A549 (cell line): Measurements from ENCODE around the gene GPR17. TPM values are rescaled to one million over a fixed set of nuclear protein-coding genes. Genes with fewer than 3 reads are reported as not detected.

Source experiments
- polyA plus RNA-seq, 4 experiments: library from polyadenylated mRNA; depleted of rRNA in 3 of 4; stranded (reverse); fragments of >200 nt; fragmentation: RNase III in 1 of 4; extraction: RNeasy Plus Mini Kit Qiagen cat#74134 plus additional on column Dnase treatment in 1 of 4; gene quantifications; 2 replicates in 3 of 4; 3 replicates in 1 of 4; pipeline ENCODE4 v1.2.3, GENCODE V29; 2011 to 2017

The GPR17 gene
- polyA plus RNA-seq, 2 of the 4 experiments (the other 2 are of a cell fraction): not detected

Other genes starting within 250 kb of the GPR17 start
- 2.0 and 2.6 TPM in 2 replicates for gene PROC, start 227.7 kb upstream of the GPR17 start, polyA plus RNA-seq (2011; rRNA removed)
- 6.4 to 7.9 TPM (median 7.7 TPM) in 3 replicates for gene PROC, start 227.7 kb upstream of the GPR17 start, polyA plus RNA-seq (2017; fragmentation: RNase III; extraction: RNeasy Plus Mini Kit Qiagen cat#74134 plus additional on column Dnase treatment)
- 57.2 and 69.1 TPM in 2 replicates for gene IWS1, start 119.7 kb upstream of the GPR17 start, polyA plus RNA-seq (2011; rRNA removed)
- gene IWS1, start 119.7 kb upstream of the GPR17 start, polyA plus RNA-seq (2017; fragmentation: RNase III; extraction: RNeasy Plus Mini Kit Qiagen cat#74134 plus additional on column Dnase treatment): 56.6 to 64.3 TPM (median 58.2 TPM) in 3 replicates
- 0.09 and 0.15 TPM in 2 replicates for gene MYO7B, start 110.5 kb upstream of the GPR17 start, polyA plus RNA-seq (2011; rRNA removed)
- gene MYO7B, start 110.5 kb upstream of the GPR17 start, polyA plus RNA-seq (2017; fragmentation: RNase III; extraction: RNeasy Plus Mini Kit Qiagen cat#74134 plus additional on column Dnase treatment): 0.04 to 0.08 TPM (median 0.08 TPM) in 3 replicates
- 1.2 TPM in 2 replicates for gene LIMS2, start 29.4 kb downstream of the GPR17 start, polyA plus RNA-seq (2011; rRNA removed)
- gene LIMS2, start 29.4 kb downstream of the GPR17 start, polyA plus RNA-seq (2017; fragmentation: RNase III; extraction: RNeasy Plus Mini Kit Qiagen cat#74134 plus additional on column Dnase treatment): 5.6 to 7.6 TPM (median 6.1 TPM) in 3 replicates
- 9.4 and 10.4 TPM in 2 replicates for gene SFT2D3, start 55.3 kb downstream of the GPR17 start, polyA plus RNA-seq (2011; rRNA removed)
- gene SFT2D3, start 55.3 kb downstream of the GPR17 start, polyA plus RNA-seq (2017; fragmentation: RNase III; extraction: RNeasy Plus Mini Kit Qiagen cat#74134 plus additional on column Dnase treatment): 4.2 to 4.9 TPM (median 4.5 TPM) in 3 replicates
- gene WDR33, start 165.0 kb downstream of the GPR17 start, polyA plus RNA-seq (2011; rRNA removed): 52.1 and 67.1 TPM in 2 replicates
- 21.1 to 21.3 TPM (median 21.3 TPM) in 3 replicates for gene WDR33, start 165.0 kb downstream of the GPR17 start, polyA plus RNA-seq (2017; fragmentation: RNase III; extraction: RNeasy Plus Mini Kit Qiagen cat#74134 plus additional on column Dnase treatment)
- 27.0 and 33.9 TPM in 2 replicates for gene POLR2D, start 212.0 kb downstream of the GPR17 start, polyA plus RNA-seq (2011; rRNA removed)
- gene POLR2D, start 212.0 kb downstream of the GPR17 start, polyA plus RNA-seq (2017; fragmentation: RNase III; extraction: RNeasy Plus Mini Kit Qiagen cat#74134 plus additional on column Dnase treatment): 33.8 to 39.5 TPM (median 35.7 TPM) in 3 replicates
- 23.0 and 23.6 TPM in 2 replicates for gene AMMECR1L, start 239.8 kb downstream of the GPR17 start, polyA plus RNA-seq (2011; rRNA removed)
- 15.5 to 15.9 TPM (median 15.6 TPM) in 3 replicates for gene AMMECR1L, start 239.8 kb downstream of the GPR17 start, polyA plus RNA-seq (2017; fragmentation: RNase III; extraction: RNeasy Plus Mini Kit Qiagen cat#74134 plus additional on column Dnase treatment)